GM23338 (cell line): ENCODE data around the gene MARF1. TPM values are rescaled to one million over a fixed set of nuclear protein-coding genes. Genes with fewer than 3 reads are reported as not detected.
A peak's percentile ranks its signal among the peaks of the same experiment; 100 is the strongest.
"Not testable (repeated sequence)": the region's sequence is repeated elsewhere in the genome, so short reads cannot be mapped to it uniquely, and the experiment has no call there.

Source experiments
- ATAC-seq: fragments of 200-7000 bp; cut with Tn5 transposase; 3 replicates; pipeline ENCODE4 v1.9.1; 2020
- DNase-seq: peaks from one replicate; pipeline ENCODE4 v3.0.0-alpha.2; 2015; ENCODE audit warnings: low spot score
- H2AFZ ChIP-seq: fragments of 200-600 bp; sonication (generic); 2 replicates; pipeline ENCODE4 v1.8.0; 2016; ENCODE audit warnings: antibody characterized with exemption, mild to moderate bottlenecking, moderate library complexity
- H3F3A ChIP-seq: fragments of 200-600 bp; sonication (generic); replicated peaks from 2 replicates; pipeline ENCODE4 v1.8.0; 2017; ENCODE audit warnings: antibody characterized with exemption, mixed run types, low read depth
- H3K27ac ChIP-seq: fragments of 200-600 bp; sonication (generic); 2 replicates; pipeline ENCODE4 v1.6.1; 2016; ENCODE audit warnings: low read depth
- H3K27me3 ChIP-seq: fragments of 200-600 bp; sonication (generic); 2 replicates; pipeline ENCODE4 v1.8.0; 2016; ENCODE audit warnings: mild to moderate bottlenecking, mixed run types, moderate library complexity; ENCODE audit not compliant: insufficient read depth
- H3K36me3 ChIP-seq: fragments of 200-600 bp; sonication (generic); 2 replicates; pipeline ENCODE4 v1.8.0; 2016; ENCODE audit warnings: mild to moderate bottlenecking; ENCODE audit not compliant: insufficient read depth
- H3K4me1 ChIP-seq: fragments of 200-600 bp; sonication (generic); 2 replicates; pipeline ENCODE4 v1.8.0; 2016; ENCODE audit warnings: mild to moderate bottlenecking, moderate library complexity; ENCODE audit not compliant: insufficient read depth
- H3K4me2 ChIP-seq: fragments of 200-600 bp; sonication (generic); 2 replicates; pipeline ENCODE4 v1.7.1; 2017; ENCODE audit warnings: mixed run types
- H3K4me3 ChIP-seq: fragments of 200-600 bp; sonication (generic); 2 replicates; pipeline ENCODE4 v1.6.1; 2016; ENCODE audit warnings: mixed run types
- H3K79me2 ChIP-seq: fragments of 200-600 bp; sonication (generic); replicated peaks from 2 replicates; pipeline ENCODE4 v1.8.0; 2017; ENCODE audit warnings: mild to moderate bottlenecking; ENCODE audit not compliant: insufficient read depth
- H3K9me2 ChIP-seq: fragments of 200-600 bp; sonication (generic); 2 replicates; pipeline ENCODE4 v1.8.0; 2017; ENCODE audit not compliant: insufficient read depth
- H4K20me1 ChIP-seq: fragments of 200-600 bp; sonication (generic); replicated peaks from 2 replicates; pipeline ENCODE4 v1.8.0; 2017; ENCODE audit warnings: mild to moderate bottlenecking; ENCODE audit not compliant: insufficient read depth
- H3K27ac Mint-ChIP-seq: 2 replicates; pipeline ENCODE4 v1.8.0; 2020; ENCODE audit warnings: inconsistent platforms, mild to moderate bottlenecking, moderate library complexity, mixed read lengths
- H3K27me3 Mint-ChIP-seq: 3 replicates; pipeline ENCODE4 v1.8.0; 2022; ENCODE audit warnings: low read depth, mild to moderate bottlenecking, moderate library complexity, mixed read lengths, inconsistent platforms; ENCODE audit not compliant: insufficient read depth, poor library complexity
- H3K36me3 Mint-ChIP-seq: 3 replicates; pipeline ENCODE4 v1.8.0; 2021; ENCODE audit warnings: low read depth, mild to moderate bottlenecking, inconsistent platforms, moderate library complexity, mixed read lengths
- H3K4me1 Mint-ChIP-seq: 3 replicates; pipeline ENCODE4 v1.8.0; 2020; ENCODE audit warnings: mild to moderate bottlenecking, inconsistent platforms, mixed read lengths
- H3K4me3 Mint-ChIP-seq: 3 replicates; pipeline ENCODE4 v1.8.0; 2021; ENCODE audit warnings: moderate library complexity, mild to moderate bottlenecking, inconsistent platforms, mixed read lengths
- H3K9me3 Mint-ChIP-seq: 3 replicates; pipeline ENCODE4 v1.8.0; 2020; ENCODE audit warnings: moderate library complexity, mild to moderate bottlenecking, inconsistent platforms, mixed read lengths
- CREB1 ChIP-seq: fragments of 250-450 bp; sonication (Bioruptor Pico); IDR thresholded peaks from 2 replicates; pipeline ENCODE4 v1.5.0; 2020; ENCODE audit warnings: low read depth, mild to moderate bottlenecking, moderate library complexity
- CTCF ChIP-seq, 2 experiments: fragments of 200-600 bp in 1 of 2; sonication (generic) in 1 of 2; conservative IDR thresholded peaks; 2 replicates each; pipeline versions ENCODE4 v1.5.1 to v1.6.1; 2016 to 2017; ENCODE audit warnings: antibody characterized with exemption in 2 of 2, low read depth in 2 of 2, mild to moderate bottlenecking in 2 of 2, moderate library complexity in 1 of 2
- ETS1 ChIP-seq: IDR thresholded peaks from 2 replicates; pipeline ENCODE4 v1.6.1; 2016; ENCODE audit warnings: antibody characterized with exemption
- EZH2 ChIP-seq: fragments of 200-600 bp; sonication (generic); IDR thresholded peaks from one replicate; pipeline ENCODE4 v1.8.0; 2017; ENCODE audit warnings: antibody characterized with exemption, mild to moderate bottlenecking, low read depth; ENCODE audit not compliant: unreplicated experiment
- POLR2AphosphoS5 ChIP-seq: IDR thresholded peaks from 2 replicates; pipeline ENCODE4 v1.6.1; 2016; ENCODE audit warnings: antibody characterized with exemption, low read depth
- long read RNA-seq: library from polyadenylated mRNA; unstranded; transcript quantifications from one replicate; pipeline ENCODE4 v2.0.0, GENCODE V29; 2020; ENCODE audit not compliant: unreplicated experiment
- polyA plus RNA-seq: library from polyadenylated mRNA; unstranded; fragments of >200 nt; fragmentation: Nextera tagmentation; extraction: Ambion mirVana; gene quantifications from 2 replicates; pipeline ENCODE4 v1.2.1, GENCODE V29; 2016
- total RNA-seq: library from RNA; depleted of rRNA; stranded (reverse); fragments of >200 nt; shearing (Covaris generic); gene quantifications from 2 replicates; pipeline ENCODE4 v1.2.3, GENCODE V29; 2014; rRNA removed

MARF1 gene
- total RNA-seq (11.0 and 16.0 TPM in 2 replicates), polyA plus RNA-seq (7.0 and 8.3 TPM in 2 replicates)
- long read RNA-seq, partial matches to known transcripts: 1 of 1 reads
- long read RNA-seq, other reads (novel, unspliced or antisense): 0 of 1 reads

GRCh38 chr16:15643048-15643945, at the start of gene MARF1:
Gene MARF1 (minus strand): TSS chr16:15643154. CDS start chr16:15639233, 3,921 bp downstream.
- peak within 1 kb of the TSS; percentile 97 for H3K27ac Mint-ChIP-seq
- Histone ChIP-seq H3K4me3 (peak within 1 kb of the TSS; percentile 84), H3K9me2 (no peaks in the 10 kb centered on the region), H4K20me1 (no peaks in the 10 kb centered on the region), H3K4me1 (peaks cover 7% of the 10 kb centered on the region; the same call in 1 of the 2 replicates), H2AFZ (peak within 1 kb of the TSS; percentile 83), H3K79me2 (peaks cover 28% of the 10 kb centered on the region), H3K27me3 (no peaks in the 10 kb centered on the region), H3K36me3 (peaks cover 10% of the 10 kb centered on the region), H3K4me2 (peak within 1 kb of the TSS; percentile 97), H3K27ac (peak within 1 kb of the TSS; percentile 91), H3F3A (0 out of 2 replicates have a peak, but pooled peaks cover 3% of the 10 kb centered on the region)
- peak; percentile 68 for ATAC-seq
- H3K27me3 Mint-ChIP-seq: no peaks in the 10 kb centered on the region
- peaks cover 10% of the 10 kb centered on the region for H3K4me1 Mint-ChIP-seq
- TF ChIP-seq CREB1 (CRISPR knock-in tag): peak; percentile 64
- peak; percentile 88 for TF ChIP-seq POLR2AphosphoS5
- TF ChIP-seq ETS1: peak; percentile 48; the same call in 1 of the 2 replicates
- TF ChIP-seq CTCF (conservative IDR thresholded peaks at IDR 0.05; ENCODE audit: low read depth in 2 of 2): peak; percentile 28 to 42; a peak in 3 of 4 replicates
- TF ChIP-seq EZH2: no peak
- no peaks in the 10 kb centered on the region for H3K9me3 Mint-ChIP-seq
- peak; percentile 99 for DNase-seq
- peaks cover 12% of the 10 kb centered on the region for H3K36me3 Mint-ChIP-seq
- peak within 1 kb of the TSS; percentile 89 for H3K4me3 Mint-ChIP-seq

GRCh38 chr16:15692508-15692907, 49.6 kb upstream of the MARF1 start:
- H2AFZ ChIP-seq, H3K27ac Mint-ChIP-seq, H3K4me1 Mint-ChIP-seq, H3K79me2 ChIP-seq, H3K27me3 ChIP-seq, ATAC-seq, H4K20me1 ChIP-seq, H3K4me3 ChIP-seq, DNase-seq, H3K27me3 Mint-ChIP-seq, H3K4me2 ChIP-seq, H3K4me1 ChIP-seq, H3K27ac ChIP-seq, H3K36me3 ChIP-seq, H3K4me3 Mint-ChIP-seq, H3K9me2 ChIP-seq, H3F3A ChIP-seq, H3K9me3 Mint-ChIP-seq: not testable (repeated sequence)
- peaks cover 52% of the 10 kb centered on the region for H3K36me3 Mint-ChIP-seq
